ENCODE results near the gene MKX.

DNA sequence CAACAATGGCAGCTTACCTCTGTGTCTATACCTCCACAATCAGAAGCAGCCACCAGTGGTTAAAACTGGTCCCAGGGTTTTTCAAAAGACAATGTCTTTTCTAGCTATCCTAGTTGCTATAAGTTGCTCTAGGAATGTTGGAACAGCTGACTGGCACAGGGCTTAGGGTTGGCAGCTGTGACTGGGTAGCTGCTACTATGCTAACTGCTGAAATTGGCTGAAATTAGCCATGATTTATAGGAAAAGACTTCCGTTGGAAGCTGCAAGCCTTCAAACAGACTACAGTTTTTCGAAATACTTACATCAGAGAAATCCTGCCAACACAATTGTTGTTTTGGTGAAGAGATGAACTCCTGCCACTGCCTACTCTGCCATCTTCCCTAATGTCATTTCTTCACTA, 102.3 kb downstream of the MKX start:
- TF ChIP-seq, protein P1, sequence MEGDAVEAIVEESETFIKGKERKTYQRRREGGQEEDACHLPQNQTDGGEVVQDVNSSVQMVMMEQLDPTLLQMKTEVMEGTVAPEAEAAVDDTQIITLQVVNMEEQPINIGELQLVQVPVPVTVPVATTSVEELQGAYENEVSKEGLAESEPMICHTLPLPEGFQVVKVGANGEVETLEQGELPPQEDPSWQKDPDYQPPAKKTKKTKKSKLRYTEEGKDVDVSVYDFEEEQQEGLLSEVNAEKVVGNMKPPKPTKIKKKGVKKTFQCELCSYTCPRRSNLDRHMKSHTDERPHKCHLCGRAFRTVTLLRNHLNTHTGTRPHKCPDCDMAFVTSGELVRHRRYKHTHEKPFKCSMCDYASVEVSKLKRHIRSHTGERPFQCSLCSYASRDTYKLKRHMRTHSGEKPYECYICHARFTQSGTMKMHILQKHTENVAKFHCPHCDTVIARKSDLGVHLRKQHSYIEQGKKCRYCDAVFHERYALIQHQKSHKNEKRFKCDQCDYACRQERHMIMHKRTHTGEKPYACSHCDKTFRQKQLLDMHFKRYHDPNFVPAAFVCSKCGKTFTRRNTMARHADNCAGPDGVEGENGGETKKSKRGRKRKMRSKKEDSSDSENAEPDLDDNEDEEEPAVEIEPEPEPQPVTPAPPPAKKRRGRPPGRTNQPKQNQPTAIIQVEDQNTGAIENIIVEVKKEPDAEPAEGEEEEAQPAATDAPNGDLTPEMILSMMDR (IDR thresholded peaks at IDR 0.05): no peak
- no peak for TF ChIP-seq POLR2A (IDR thresholded peaks at IDR 0.05)
